Naive thymus-derived CD4-positive, alpha-beta T cell (primary cell): ENCODE measurements around the gene SNX5. TPM values are rescaled to one million over a fixed set of nuclear protein-coding genes. Genes with fewer than 3 reads are reported as not detected.

Source experiments
- polyA plus RNA-seq, 2 donors: library from polyadenylated mRNA; unstranded; fragments of 300-500 nt; fragmentation: Illumina TruSeq; gene quantifications; one replicate each; pipeline ENCODE4 v1.2.3, GENCODE V29; 2021
- total RNA-seq, 6 experiments: library from RNA in 5 of 6; stranded (reverse) in 5 of 6; gene quantifications; 1 replicate in 5 of 6; 2 replicates in 1 of 6; pipeline ENCODE4 v1.2.3 and lab custom pipeline; 2021 to 2026

The SNX5 gene
- total and polyA plus RNA-seq, 7 experiments from 2014 or later, result 40.2 to 148 (median 61.9) TPM

Other genes starting within 250 kb of the SNX5 start
- gene MGME1, start 224 bp upstream of the SNX5 start, total RNA-seq, result 10 to 100 TPM in 4 of 5 experiments, 1 to 10 TPM in 1; 4.9 to 41.0 (median 13.1) TPM
- 10 to 100 TPM in 1 of 2 donors, 1 to 10 TPM in 1; 5.4 to 13.3 TPM for gene MGME1, start 224 bp upstream of the SNX5 start, polyA plus RNA-seq
- gene OVOL2, start 89.1 kb upstream of the SNX5 start, total RNA-seq, result not detected
- gene OVOL2, start 89.1 kb upstream of the SNX5 start, polyA plus RNA-seq, result not detected
- 10 to 100 TPM; 12.3 to 26.7 (median 16.2) TPM for gene KAT14, start 169.1 kb upstream of the SNX5 start, total RNA-seq
- gene KAT14, start 169.1 kb upstream of the SNX5 start, polyA plus RNA-seq, result 10 to 100 TPM; 18.8 to 25.8 TPM
- gene PET117, start 169.1 kb upstream of the SNX5 start, total RNA-seq, result 10 to 100 TPM in 4 of 5 experiments, 1 to 10 TPM in 1; 9.0 to 20.3 (median 11.7) TPM
- 10 to 100 TPM; 36.7 to 44.7 TPM for gene PET117, start 169.1 kb upstream of the SNX5 start, polyA plus RNA-seq